GM19035 (cell line): Measurements from ENCODE around the gene TDRD3.
A peak's percentile ranks its signal among the peaks of the same experiment; 100 is the strongest.

Experiments used
- ATAC-seq: cut with Tn5 transposase; IDR thresholded peaks from one replicate; pipeline ENCODE4 v1.9.1; 2021; ENCODE audit not compliant: unreplicated experiment

Gene TDRD3

GRCh38 chr13:60448907-60449510 lies 52.0 kb downstream of the TDRD3 start:
- peak; percentile 86 for ATAC-seq

- ATAC-seq, result no peak
These were observed 56.5 kb downstream of the TDRD3 start for GRCh38 chr13:60453490-60453889.

- no peak for ATAC-seq
These were observed 57.4 kb downstream of the TDRD3 start for GRCh38 chr13:60454425-60454824.

- no peak for ATAC-seq
These were observed 66.8 kb downstream of the TDRD3 start for GRCh38 chr13:60463787-60464186.

- no peak for ATAC-seq
These were observed 70.1 kb downstream of the TDRD3 start for GRCh38 chr13:60467098-60467497.

GRCh38 chr13:60479273-60479672 lies 82.3 kb downstream of the TDRD3 start:
- ATAC-seq, result no peak

GRCh38 chr13:60482012-60482411 lies 85.0 kb downstream of the TDRD3 start:
- ATAC-seq, result no peak

- ATAC-seq, result no peak
These were observed 87.8 kb downstream of the TDRD3 start for GRCh38 chr13:60484865-60485264.

GRCh38 chr13:60491531-60491930 lies 94.5 kb downstream of the TDRD3 start:
- ATAC-seq, result no peak

GRCh38 chr13:60492187-60492586 lies 95.2 kb downstream of the TDRD3 start:
- ATAC-seq, result no peak

- ATAC-seq, result no peak
These were observed 97.3 kb downstream of the TDRD3 start for GRCh38 chr13:60494296-60494695.

- no peak for ATAC-seq
These were observed 104.2 kb downstream of the TDRD3 start for GRCh38 chr13:60501236-60501635.

- ATAC-seq, result no peak
These were observed 112.8 kb downstream of the TDRD3 start for GRCh38 chr13:60509601-60510386.

GRCh38 chr13:60511637-60512036 lies 114.6 kb downstream of the TDRD3 start:
- ATAC-seq, result no peak

GRCh38 chr13:60514891-60515290 lies 117.9 kb downstream of the TDRD3 start:
- ATAC-seq, result no peak

GRCh38 chr13:60519496-60519895 lies 122.5 kb downstream of the TDRD3 start:
- ATAC-seq, result no peak

- no peak for ATAC-seq
These were observed 124.0 kb downstream of the TDRD3 start for GRCh38 chr13:60520902-60521569.

- no peak for ATAC-seq
These were observed 141.5 kb downstream of the TDRD3 start for GRCh38 chr13:60538566-60538965.

GRCh38 chr13:60540276-60540675 lies 143.3 kb downstream of the TDRD3 start:
- no peak for ATAC-seq

GRCh38 chr13:60562096-60562780 lies 165.2 kb downstream of the TDRD3 start:
- ATAC-seq, result no peak

- ATAC-seq, result no peak
These were observed 174.6 kb downstream of the TDRD3 start for GRCh38 chr13:60571571-60571970.
